Islet precursor cell (in vitro differentiated cells): ENCODE results near the gene CENPX.
"Not testable (repeated sequence)": the region's sequence is repeated elsewhere in the genome, so short reads cannot be mapped to it uniquely, and the experiment has no call there.

Source experiments
- DNase-seq: peaks from one replicate; pipeline ENCODE4 v3.0.0-alpha.2; 2018

The CENPX gene

DNA sequence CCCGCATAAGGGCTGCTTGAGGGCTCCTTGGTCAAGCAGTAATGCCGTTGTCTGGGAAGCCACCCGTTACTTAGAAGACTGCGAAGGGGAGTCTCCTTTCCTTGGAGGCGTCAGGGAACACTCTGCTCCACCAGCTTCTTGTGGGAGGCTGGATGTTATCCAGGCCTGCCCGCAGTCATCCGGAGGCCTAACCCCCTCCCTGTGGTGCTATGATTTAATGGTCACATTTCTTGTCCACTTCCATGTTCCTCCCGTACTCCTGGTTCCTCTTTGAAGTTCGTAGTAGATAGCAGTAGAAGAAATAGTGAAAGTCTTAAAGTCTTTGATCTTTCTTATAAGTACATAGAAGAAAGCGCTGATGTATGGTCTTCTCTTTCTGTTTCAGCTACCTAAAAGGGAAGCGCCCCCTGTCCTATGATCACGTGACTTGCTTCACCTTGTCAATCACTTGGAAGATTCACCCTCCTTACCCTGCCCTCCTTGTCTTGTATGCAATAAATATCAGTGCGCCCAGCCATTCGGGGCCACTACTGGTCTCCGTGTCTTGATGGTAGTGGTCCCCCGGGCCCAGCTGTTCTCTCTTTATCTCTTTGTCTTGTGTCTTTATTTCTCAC, 16.2 kb upstream of the CENPX start:
- not testable (repeated sequence) for DNase-seq

- DNase-seq, result no peak
These were observed 15.2 kb upstream of the CENPX start for GRCh38 chr17:82037889-82038195.

DNA sequence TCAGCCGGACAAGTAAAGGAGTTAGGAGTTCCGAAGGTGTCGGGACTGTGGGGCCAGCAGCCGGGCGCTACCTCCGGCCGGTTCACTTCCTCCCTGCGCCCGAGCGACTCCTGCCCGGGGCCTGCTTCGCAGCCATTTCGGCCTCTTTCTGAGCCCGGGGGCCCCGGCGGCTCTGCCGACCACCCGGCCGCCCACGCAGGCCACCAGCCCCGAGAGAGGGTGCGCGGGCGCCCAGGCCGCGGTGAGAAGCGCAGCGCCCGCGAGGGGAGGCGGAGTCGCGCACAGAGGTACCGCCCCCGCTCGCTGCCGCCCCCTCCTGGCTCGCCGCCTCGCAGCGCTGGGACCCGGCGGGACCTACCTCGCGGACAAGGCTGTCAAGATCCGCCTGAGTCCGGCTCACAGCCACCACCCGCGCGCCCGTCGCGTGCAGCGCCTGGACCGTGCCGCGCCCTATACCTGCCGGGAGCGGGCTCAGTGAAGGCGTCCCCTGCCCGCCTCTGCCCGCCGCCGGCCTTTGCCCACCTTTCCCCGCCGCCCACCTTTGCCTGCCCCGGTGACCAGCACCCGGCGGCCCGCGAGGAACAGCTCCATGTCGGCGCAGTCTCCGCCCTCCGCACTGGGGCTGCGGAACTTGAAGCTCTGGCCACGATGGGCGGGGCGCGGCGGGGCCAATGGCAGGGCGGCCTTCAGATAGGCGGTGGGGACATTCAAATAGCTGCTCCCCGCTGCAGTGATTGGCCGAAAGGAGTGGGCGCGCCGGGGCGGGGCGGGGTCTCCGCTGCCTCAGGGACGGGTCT, 14.6 kb upstream of the CENPX start, which contains the start of gene DCXR:
DCXR (minus strand) TSS at position 606 of the 797 bp plus-strand sequence; CDS start at position 591, 15 bp downstream.
- DNase-seq, result peak; percentile 100

- DNase-seq, result no peak
These were observed 14.0 kb upstream of the CENPX start for GRCh38 chr17:82036634-82037091.

GRCh38 chr17:82035956-82036633, 13.4 kb upstream of the CENPX start:
- no peak for DNase-seq

DNA sequence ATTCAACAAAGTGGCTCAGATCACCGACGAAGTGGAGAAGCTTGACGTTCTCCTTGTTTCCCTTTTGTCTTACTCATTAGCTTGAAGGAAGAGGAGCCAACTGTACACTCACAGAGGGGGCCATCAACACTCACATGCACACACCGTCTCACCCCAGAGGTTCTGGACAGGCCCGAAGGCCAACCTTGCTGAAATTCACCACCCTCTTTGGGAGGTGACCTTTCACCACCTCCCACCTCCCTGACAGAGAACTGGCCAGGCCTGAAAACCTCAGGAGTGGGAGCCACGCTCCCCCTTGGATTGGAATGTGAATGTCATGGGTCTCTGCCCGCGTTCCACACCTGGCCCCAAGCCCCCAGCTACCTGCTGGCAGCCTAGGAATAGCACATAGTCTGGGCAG, 12.8 kb upstream of the CENPX start:
- DNase-seq, result no peak

DNA sequence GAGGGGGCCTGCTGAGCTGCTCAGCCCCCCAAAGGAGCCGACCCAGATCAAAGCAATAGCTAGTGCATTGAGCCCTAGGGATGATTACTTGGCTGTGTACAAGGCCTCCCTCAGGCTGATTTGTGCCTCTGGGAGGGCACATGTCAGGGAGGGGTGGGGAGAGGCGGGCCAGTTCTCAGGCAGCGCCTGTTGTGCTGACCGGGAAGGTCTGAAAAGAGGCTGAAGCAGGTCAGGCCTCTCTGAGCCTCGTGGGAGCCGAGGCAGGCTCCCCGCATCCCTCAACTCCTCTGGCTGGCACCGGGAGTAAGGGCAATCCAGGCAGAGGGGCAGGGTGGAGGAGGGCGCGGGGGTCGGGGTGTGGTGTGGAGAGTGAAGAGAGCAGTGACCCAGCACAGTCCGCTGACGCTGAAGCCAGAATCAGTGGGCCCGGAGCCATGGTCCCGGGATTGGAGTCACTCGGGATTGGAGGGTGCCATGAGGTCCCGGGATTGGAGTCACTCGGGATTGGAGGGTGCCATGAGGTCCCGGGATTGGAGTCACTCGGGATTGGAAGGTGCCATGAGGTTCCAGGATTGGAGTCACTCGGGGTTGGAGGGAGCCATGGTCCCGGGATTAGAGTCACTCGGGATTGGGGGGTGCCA, 11.8 kb upstream of the CENPX start:
- no peak for DNase-seq

GRCh38 chr17:82033359-82034085, 10.8 kb upstream of the CENPX start:
- DNase-seq, result no peak

DNA sequence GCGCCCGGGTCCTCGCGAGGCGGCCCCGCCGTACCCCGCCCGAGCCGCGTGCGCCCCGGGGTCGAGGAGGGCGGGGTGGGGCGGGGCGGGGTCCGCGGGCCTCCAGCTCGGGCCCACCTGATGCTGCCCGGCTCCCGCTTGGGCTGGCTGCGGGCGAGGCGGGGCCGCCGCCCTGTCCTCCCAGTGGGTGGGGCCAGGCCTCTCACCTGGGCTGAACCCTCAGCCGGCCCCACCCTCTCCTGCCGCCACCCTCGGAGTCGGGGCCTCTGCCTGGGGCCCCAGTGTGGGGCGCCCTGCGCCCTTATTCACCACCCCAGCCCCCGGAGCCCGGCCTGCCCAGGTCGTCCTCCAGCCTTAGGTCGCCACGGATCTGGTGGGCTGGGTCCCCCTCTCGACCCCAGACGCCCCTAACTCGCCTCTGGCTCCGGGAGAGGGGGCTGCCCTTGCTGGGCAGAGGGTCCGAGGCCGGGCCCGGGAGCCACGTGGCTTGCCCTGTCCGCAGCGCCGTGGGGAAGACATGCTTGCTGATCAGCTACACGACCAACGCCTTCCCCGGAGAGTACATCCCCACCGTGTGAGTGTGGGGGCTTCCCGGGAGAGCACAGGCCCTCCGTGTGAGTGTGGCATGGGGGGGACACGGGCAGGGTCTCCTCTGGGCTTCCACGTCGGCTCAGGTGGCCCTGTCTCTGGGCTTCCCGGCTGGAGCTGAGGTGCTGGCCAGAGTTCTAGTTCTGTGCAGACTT, 9.4 kb upstream of the CENPX start:
- DNase-seq, result no peak

DNA sequence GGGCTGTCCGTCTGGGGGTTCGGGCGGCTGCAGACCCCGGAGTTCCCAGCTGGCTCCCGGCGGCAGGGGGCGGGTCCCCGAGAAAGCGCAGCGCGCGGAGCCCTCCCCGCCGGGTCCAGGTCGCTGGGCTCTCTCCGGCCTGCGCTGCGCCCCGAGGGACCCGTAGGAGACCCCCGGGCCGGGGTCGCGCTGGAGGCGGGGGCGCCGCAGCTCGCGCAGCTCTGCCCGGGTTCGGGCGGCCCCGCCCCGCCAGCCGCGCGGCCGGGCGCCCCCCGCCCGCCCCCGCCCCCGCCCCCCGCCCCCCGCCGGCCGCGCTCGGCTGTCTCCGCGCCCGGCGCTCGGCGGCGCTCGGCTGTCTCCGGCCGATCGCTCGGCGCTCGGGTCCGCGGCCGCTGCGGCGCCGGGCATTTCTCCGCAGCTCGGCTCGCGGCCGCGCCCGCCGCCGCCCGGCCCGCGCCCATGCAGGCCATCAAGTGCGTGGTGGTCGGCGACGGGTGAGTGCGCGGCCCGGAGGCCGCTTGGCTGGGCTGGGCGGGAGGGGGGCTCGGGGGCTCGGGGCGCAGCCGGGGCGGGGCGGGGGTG, 8.7 kb upstream of the CENPX start, which contains the start of gene RAC3:
RAC3 (plus strand) TSS at position 376 of the 582 bp plus-strand sequence; CDS start at position 460, 84 bp downstream.
- no peak for DNase-seq

GRCh38 chr17:82030470-82031302, 8.0 kb upstream of the CENPX start:
- DNase-seq, result peak; percentile 98

DNA sequence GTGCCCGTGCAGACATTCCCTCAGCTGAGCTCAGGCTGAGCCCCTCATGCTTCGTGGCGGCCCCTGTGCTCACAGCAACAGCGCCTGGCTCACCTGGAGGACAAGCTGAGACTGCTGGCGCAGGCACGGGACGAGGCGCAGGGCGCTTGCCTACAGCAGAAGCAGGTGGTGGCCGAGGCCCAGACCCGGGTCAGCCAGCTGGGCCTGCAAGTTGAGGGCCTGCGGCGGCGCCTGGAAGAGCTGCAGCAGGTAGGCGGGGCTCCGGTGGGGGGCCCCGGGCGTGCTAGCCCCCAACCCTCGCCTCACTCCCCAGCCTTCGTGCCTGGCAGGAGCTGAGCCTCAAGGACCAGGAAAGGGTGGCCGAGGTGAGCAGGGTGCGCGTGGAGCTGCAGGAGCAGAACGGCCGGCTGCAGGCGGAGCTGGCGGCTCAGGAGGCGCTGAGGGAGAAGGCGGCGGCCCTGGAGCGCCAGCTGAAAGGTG, 7.4 kb upstream of the CENPX start:
- DNase-seq, result no peak

GRCh38 chr17:82029391-82029790, 6.7 kb upstream of the CENPX start:
- DNase-seq, result no peak

DNA sequence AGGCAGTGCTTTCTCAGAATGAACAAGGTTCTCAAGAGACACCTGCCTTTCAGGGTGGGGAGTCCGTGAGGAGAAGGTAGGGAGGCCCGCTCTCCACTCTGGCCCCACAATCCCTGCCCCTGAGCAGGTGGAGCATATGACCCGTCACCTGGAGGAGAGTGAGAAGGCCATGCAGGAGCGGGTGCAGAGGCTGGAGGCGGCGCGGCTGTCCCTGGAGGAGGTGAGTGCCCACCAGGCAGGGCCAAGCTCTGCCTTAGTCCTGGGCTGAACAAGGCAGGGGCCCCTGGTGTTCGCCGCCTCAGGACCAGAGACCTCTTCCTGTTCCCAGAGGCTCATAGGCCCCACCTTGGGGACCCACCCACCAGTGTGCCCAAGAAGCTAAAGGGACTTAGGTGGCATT, 6.3 kb upstream of the CENPX start:
- no peak for DNase-seq

GRCh38 chr17:82028246-82028645, 5.6 kb upstream of the CENPX start:
- no peak for DNase-seq

GRCh38 chr17:82025401-82026107, 2.9 kb upstream of the CENPX start:
- DNase-seq, result no peak

DNA sequence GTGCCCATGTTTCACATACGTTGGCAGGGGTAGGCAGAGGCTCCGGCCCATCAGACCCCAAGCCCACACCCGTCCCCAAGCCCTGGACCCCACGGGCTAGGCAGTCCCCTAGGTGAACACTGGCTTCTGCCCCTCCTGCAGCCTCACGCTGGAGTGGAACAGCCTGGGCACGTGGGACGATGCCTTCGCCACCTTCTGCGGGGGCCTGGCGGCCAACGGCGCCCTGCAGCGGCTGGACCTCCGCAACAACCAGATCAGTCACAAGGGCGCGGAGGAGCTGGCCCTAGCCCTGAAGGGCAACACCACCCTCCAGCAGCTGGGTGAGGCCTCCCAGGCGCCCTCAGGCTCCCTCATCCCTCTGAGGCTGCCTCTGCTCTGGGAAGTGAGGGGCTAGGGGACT, 2.2 kb upstream of the CENPX start:
- no peak for DNase-seq

- DNase-seq, result peak; percentile 79
These were observed 966 bp upstream of the CENPX start for GRCh38 chr17:82023447-82024241.

DNA sequence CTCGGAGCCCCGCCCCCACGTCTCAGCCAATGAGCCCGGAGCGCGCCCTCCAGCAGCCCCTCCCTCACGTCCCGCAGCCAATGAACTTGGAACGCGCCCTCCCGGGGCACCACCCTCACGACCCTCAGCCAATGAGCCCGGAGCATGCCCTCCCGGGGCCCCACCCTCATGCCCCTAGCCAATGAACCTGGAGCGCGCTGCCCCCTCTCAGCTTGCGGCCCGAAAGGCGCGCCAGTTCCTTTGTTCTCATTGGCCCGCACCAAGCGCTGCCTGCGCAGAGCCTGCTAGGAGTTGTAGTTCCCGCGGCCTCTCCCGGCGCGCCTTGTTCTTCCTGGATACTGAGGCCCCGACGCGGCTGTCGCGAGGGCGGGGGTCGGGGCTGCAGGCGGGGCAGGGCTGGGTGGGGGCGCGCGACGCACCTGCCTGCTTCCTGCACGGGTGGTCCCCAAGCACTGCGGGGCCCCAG, 336 bp upstream of the CENPX start, which contains the start of gene LRRC45:
LRRC45 (plus strand) TSS at position 325 of the 466 bp plus-strand sequence. CDS start 339 bp downstream, outside the sequence.
- DNase-seq, result peak; percentile 100
